Mucosa of gallbladder (tissue), 1 donor: Measurements from ENCODE around the gene TBC1D10A. TPM values are rescaled to one million over a fixed set of nuclear protein-coding genes. Genes with fewer than 3 reads are reported as not detected.
"Not testable (repeated sequence)": the region's sequence is repeated elsewhere in the genome, so short reads cannot be mapped to it uniquely, and the experiment has no call there.

Source experiments
- DNase-seq: peaks from one replicate; pipeline ENCODE4 v3.0.0-alpha.2; 2020; ENCODE audit warnings: low spot score
- total RNA-seq: library from RNA; stranded (reverse); gene quantifications from one replicate; pipeline ENCODE4 v1.2.1, GENCODE V29; 2021
- donor health status: DM: no; HTN: no; CAD: no.

TBC1D10A gene
- total RNA-seq, 1 donor from 2014 or later: 48.4 TPM

GRCh38 chr22:30347255-30347892 lies 20.6 kb upstream of the TBC1D10A start:
- no peak for DNase-seq

GRCh38 chr22:30344447-30345200 lies 17.9 kb upstream of the TBC1D10A start:
- no peak for DNase-seq

GRCh38 chr22:30340911-30341685 lies 14.4 kb upstream of the TBC1D10A start:
- DNase-seq: no peak

- no peak for DNase-seq
Observed at GRCh38 chr22:30338802-30339201, 12.1 kb upstream of the TBC1D10A start.

- not testable (repeated sequence) for DNase-seq
Observed at GRCh38 chr22:30338341-30338740, 11.6 kb upstream of the TBC1D10A start.

- no peak for DNase-seq
Observed at GRCh38 chr22:30337461-30337778, 10.7 kb upstream of the TBC1D10A start.

GRCh38 chr22:30336752-30337460 lies 10.2 kb upstream of the TBC1D10A start:
- no peak for DNase-seq

- DNase-seq: no peak
Observed at GRCh38 chr22:30335236-30335635, 8.5 kb upstream of the TBC1D10A start.

- DNase-seq: no peak
Observed at GRCh38 chr22:30334646-30335045, 7.9 kb upstream of the TBC1D10A start.

- DNase-seq: no peak
Observed at GRCh38 chr22:30333707-30334087, 7.0 kb upstream of the TBC1D10A start.

GRCh38 chr22:30332994-30333706 lies 6.4 kb upstream of the TBC1D10A start:
- no peak for DNase-seq

- no peak for DNase-seq
Observed at GRCh38 chr22:30332551-30332950, 5.8 kb upstream of the TBC1D10A start.

GRCh38 chr22:30328466-30329049 lies 1.8 kb upstream of the TBC1D10A start:
- no peak for DNase-seq

- no peak for DNase-seq
Observed at GRCh38 chr22:30327864-30328345, 1.2 kb upstream of the TBC1D10A start.

GRCh38 chr22:30326255-30326705 lies 461 bp downstream of the TBC1D10A start:
- no peak for DNase-seq

- DNase-seq: no peak
Observed at GRCh38 chr22:30325724-30326254, 952 bp downstream of the TBC1D10A start.

- peak; percentile 50 for DNase-seq
Observed at GRCh38 chr22:30325065-30325720, 1.5 kb downstream of the TBC1D10A start.

- DNase-seq: no peak
Observed at GRCh38 chr22:30324014-30324730, 2.6 kb downstream of the TBC1D10A start.

- DNase-seq: no peak
Observed at GRCh38 chr22:30323246-30323645, 3.5 kb downstream of the TBC1D10A start.
